H54 (cell line): ENCODE results near the gene CDK17.
"Not testable (repeated sequence)": the region's sequence is repeated elsewhere in the genome, so short reads cannot be mapped to it uniquely, and the experiment has no call there.

Experiments
- DNase-seq: peaks from one replicate; pipeline ENCODE4 v3.0.0; 2011; ENCODE audit warnings: low spot score, mixed read lengths; ENCODE audit not compliant: insufficient read length
- FAIRE-seq: peaks from 3 replicates; lab custom pipeline; 2011; peaks lifted over from hg19 to GRCh38; lab: Jason Lieb, UNC
- POLR2A ChIP-seq: IDR thresholded peaks from 2 replicates; pipeline ENCODE4 v1.6.1; 2011; ENCODE audit warnings: low read depth, mild to moderate bottlenecking, low read length

Gene CDK17

DNA sequence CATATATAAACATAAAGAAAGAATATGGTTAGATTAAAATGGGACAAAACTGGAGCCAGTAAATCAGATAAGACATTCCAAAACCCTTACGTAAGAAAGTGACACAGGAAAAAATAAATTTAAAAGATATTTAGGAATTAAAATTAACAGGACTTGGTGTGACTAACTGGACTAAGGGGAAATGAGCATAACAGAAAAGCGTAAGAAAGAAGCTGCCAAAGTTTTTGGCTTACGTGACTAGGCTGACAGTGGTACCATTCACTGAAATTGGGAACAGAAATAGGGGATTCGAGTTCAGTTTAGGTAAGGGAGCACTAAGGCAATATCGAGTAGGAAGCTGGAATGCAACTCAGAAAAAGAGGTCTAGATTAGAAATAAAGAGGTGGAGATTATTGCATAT is 7.8 kb downstream of the CDK17 start:
- no peak for FAIRE-seq
- DNase-seq = no peak
- no peak for TF ChIP-seq POLR2A

DNA sequence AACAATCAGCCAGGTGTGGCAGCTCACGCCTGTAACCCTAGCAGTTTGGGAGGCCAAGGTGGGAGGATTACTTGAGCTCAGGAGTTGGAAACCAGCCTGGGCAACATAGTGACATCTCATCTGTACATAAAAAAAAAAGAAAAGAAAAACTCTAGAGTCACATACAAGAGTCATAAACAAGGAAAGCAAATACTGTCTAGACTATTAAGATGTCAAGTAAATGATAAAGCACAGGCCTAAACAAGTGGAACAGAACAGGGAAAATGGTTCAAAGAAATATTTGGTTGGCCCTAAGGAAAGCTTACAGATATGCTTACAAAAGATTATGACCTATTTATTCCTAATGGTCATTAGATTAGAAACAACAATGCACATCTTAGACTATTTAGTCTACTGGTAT is 12.3 kb downstream of the CDK17 start:
- FAIRE-seq (no peak), DNase-seq (no peak)
- TF ChIP-seq POLR2A = no peak

DNA sequence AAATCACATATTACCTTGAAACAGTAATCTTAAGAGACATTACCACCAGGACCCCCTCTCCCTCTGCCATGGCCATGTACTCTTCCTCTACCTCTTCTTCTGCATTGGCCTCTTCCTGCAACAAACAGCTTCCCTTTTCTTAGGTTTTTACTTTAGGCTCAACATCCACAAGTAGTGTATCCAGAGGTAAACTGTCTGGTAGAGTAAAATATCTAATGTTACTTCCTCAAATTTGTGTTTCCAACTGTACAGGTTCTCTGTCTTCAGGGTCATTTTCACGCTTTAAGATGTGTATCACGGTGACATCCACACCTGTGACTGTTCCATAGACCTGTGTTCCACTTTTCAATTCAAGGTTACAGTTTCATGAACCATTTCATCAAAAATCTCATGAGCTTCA is 13.4 kb downstream of the CDK17 start:
- DNase-seq = no peak
- no peak for FAIRE-seq
- TF ChIP-seq POLR2A = no peak

DNA sequence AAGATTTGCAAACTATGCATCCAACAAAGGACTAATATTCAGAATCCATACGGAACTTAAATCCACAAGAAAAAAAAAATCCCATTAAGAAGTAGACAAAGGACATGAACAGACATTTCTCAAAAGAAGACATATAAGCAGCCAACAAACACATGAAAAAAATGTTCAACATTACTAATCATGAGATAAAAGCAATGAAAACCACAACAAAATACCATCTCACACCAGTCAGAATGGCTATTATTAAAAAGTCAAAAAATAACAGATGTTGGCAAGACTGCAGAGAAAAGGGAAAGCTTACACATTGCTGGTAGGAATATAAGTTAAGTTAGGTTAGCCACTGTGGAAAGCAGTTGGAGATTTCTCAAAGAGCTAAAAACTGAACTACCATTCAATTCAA is 16.2 kb downstream of the CDK17 start:
- DNase-seq = no peak
- no peak for FAIRE-seq
- TF ChIP-seq POLR2A = no peak

DNA sequence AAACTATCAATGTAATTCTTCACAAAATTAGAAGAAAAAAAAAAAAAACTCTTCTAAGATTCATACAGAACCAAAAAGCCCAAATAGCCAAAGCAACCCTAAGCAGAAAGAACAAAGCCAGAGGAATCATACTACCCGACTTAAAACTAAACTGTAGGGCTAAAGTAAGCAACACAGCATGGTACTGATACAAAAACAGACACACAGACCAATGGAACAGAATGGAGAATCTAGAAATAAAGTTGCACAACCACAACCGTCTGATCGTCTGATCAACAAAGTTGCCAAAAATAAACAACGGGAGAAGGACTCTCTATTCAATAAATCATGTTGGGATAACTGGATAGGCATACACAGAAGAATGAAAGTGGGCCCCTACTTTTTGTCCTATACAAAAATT is 16.9 kb downstream of the CDK17 start:
- no peak for TF ChIP-seq POLR2A
- DNase-seq (no peak), FAIRE-seq (no peak)

DNA sequence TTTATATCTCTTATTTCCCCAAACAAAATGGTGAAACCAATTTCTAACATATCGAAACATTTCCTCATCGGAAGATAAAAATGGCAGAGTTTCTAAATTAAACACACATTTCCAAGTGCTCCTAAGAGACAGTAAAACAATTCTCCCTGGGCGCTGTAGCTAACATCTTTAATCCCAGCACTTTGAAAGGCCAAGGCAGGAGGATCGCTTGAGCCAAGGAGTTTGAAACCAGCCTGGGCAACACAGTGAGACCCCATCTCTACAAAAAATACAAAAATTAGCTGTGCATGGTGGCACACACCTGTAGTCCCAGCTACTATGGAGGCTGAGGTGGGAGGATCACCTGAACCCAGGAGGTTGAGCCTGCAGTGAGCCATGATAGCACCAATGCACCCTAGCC is 20.5 kb downstream of the CDK17 start:
- not testable (repeated sequence) for FAIRE-seq, DNase-seq

DNA sequence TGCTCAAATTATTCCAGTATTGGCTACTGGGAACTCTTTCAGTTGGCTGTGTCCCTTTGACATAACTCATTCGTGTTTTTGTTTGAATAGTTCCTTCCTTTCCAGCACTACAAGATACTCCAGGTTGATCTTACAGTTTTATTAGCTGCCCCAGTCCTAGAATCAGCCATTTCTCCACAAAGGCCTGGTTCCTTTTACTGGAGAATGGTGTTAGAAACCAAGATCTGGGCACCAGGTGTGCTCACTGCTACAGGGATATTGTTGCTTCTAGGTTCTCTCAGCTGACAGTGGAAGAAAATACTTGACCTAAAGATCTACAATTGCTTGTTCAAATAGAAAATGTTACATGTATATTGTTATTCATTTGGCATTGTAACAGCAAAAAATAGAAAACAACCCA is 21.9 kb downstream of the CDK17 start:
- FAIRE-seq (no peak), DNase-seq (no peak)
- TF ChIP-seq POLR2A = no peak

DNA sequence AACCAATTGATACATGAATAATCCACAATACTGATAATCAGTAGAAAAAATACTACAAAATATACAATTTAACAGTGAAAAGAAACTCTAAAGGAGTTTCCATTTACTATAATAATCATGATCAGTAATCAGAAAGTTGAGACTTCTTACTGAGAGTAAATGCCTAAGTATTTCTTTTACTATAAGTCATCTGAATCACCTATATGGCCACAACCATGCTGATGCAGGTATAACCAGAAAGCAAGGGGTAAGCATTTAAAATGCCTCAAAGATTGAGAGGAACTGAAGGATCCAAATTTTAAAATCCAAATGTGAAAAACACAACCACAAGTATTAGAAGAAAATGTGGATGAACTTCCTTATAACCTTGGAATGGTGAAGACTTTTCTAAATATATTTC is 23.4 kb downstream of the CDK17 start:
- TF ChIP-seq POLR2A = no peak
- FAIRE-seq (no peak), DNase-seq (no peak)

DNA sequence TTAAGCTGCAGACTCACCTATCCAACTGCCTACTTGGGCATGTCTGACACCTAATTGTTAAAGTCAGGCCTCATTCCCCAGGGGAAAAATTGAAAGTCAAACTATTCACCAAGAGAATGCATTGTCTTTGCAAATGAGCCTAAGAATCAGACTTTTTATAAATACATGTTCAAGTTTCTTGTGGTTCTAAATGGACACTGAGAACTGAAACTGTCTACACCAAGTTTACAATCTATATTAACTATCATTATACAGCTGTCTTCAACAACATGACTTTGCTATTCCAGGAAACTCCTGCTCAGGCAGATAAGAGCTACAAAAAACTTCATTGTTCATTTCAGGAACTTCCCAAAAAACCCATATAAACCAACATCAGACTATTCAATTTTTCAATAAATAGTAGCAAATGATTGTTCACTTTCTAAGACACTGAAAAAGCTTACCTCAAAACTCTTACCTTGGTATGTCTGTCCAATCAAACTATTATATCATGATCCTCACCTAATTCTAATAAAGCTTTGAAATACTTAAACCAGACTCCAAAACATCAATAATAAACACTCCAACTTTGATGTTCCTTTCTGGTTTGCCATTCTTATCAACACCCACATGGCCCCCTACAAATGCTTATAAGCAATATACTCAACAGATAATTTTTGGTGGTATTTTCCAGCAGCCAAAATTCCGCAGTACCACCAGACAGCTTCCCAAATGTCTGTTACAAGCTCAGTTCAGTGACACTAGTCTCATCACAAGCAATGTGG is 24.2 kb downstream of the CDK17 start:
- FAIRE-seq (no peak), DNase-seq (no peak)
- TF ChIP-seq POLR2A = no peak

DNA sequence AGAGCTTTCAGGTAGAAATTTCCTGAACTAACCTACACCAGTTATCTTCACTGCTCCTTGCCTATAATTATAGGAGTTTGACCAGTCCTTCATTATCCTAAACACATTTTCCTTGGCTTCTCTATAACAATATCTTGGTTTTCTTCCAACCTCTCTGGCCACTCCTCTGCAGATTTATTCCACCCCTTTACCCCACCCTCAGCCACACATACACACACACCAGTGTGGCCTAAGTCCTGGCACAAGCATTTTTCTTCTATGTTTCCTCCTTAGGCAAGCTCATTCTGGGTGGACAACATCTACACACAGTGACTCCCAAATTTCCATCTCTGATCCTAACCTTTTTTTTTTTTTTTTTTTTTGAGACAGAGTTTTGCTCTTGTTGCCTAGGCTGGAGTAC is 25.1 kb downstream of the CDK17 start:
- no peak for DNase-seq
- FAIRE-seq = no peak
- TF ChIP-seq POLR2A = no peak

DNA sequence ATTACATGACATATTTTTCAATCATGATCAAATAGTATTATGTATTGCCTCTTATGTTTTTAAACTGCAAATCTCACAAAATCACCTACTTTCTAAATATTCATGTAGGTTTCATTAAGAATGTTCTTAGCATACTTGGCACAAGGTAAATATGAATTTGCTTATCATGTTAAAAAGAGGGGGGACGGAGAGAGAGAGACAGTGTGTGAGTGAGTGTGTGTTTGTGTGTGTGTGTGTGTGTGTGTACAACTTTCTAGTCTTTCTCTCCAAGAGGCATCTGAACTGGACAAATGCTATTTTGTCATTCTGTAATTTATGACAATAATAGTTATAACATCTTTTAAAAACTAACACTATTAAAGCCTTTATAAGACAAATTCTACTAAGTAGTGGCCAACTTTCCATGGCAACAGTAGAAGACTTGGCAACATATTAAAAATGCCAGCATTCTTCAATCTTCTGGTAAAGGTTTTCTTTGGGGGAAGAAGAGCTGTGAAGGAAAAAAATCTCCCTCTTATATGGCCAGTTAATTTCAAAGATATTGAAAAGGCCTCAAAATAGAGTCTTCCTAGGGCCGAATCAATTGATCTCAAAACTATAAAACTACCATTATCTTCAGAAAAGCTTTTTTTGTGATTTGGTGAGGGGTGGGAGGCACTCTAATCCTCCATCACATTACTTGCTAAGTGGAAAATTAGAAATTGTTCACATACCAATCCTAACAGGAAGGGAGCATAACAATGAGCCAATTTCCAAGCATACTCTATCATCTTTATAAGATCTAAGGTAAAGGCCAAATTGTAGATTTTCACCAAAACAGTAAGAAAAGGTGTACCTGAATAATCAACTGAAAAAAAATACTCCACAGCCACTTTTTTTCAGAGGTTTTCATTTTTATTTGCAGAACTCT is 28.2 kb downstream of the CDK17 start:
- no peak for FAIRE-seq
- no peak for TF ChIP-seq POLR2A
- DNase-seq = no peak

DNA sequence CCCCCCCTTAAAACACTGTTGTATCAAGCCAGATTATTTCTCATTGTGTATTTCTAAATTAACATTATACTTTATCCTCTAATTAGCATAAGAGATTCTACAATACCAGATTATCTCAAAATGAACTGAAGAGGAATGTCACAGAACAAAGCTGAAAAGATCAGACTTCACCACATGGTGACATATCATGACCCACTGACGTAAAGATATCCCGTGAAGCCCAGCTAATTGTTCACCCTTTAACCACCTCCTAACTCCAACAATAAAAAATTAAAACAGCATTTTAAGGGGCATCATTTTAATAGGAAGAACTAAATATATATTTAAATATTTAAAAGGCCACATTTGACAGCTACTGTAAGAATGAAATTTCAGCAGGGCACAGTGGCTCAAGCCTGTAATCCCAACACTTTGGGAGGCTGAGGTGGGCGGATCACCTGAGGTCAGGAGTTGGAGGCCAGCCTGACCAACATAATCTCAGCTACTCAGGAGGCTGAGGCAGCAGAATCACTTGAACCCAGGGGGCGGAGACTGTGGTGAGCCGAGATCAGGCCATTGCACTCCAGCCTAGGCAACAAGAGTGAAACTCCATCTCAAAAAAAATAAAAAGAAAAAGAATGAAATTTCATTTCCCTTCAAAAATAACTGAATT is 29.0 kb downstream of the CDK17 start:
- no peak for TF ChIP-seq POLR2A
- no peak for DNase-seq
- no peak for FAIRE-seq

DNA sequence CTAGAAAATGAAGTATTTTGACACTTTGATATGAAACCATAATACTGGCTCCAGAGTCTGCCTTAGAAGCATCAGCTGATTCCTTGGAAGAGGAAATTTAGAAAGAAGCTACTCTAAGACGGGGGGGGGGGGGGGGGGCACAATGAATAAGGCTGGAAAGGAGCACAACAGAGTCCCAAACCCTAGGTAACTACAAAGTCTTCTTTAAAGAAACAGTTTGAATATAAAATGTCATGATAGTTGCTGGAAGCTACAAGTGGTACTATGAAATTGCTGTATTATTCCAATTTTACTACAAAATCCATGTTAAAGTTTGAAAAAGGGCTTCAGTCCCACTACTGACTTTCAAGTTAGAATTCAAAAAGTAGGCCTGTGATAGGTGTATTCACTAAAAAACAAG is 31.6 kb downstream of the CDK17 start:
- TF ChIP-seq POLR2A = no peak
- no peak for FAIRE-seq
- no peak for DNase-seq

DNA sequence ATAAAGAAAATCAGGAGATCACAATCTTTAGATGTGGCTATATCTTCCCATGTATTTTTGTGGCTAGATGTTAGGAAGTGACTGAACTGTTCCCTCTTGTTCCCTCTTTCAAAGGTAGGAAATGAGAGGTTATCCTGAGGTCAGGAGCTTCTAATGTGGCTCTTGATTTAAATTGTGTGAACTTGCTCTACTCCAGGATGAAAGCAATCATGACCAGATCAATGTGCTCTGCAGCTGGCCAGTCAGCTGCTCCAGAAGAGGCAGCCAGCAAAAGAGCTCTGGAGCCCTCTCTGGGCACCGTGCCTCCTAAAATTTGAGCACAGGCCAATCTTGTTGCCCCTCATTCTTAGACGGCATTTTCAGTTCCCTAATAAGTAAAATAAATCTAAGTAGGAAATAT is 32.0 kb downstream of the CDK17 start:
- FAIRE-seq (no peak), DNase-seq (no peak)
- TF ChIP-seq POLR2A = no peak
